Spleen (tissue), 11 donors: ENCODE results near the gene TEKTIP1. TPM values are rescaled to one million over a fixed set of nuclear protein-coding genes. Genes with fewer than 3 reads are reported as not detected.
A peak's percentile ranks its signal among the peaks of the same experiment; 100 is the strongest.

Experiments
- DNase-seq: peaks from one replicate; pipeline ENCODE4 v3.0.0-alpha.2; 2020
- H3K27ac ChIP-seq, 8 donors: fragments of 200-600 bp; sonication (generic) in 7 of 8; 1 replicate in 4 of 8; 2 replicates in 4 of 8; pipeline versions ENCODE4 v1.5.0 to v1.8.0; 2016 to 2021; ENCODE audit warnings: inconsistent platforms in 4 of 8, mild to moderate bottlenecking in 4 of 8, moderate library complexity in 1 of 8
- H3K27me3 ChIP-seq, 7 donors: fragments of 200-600 bp; sonication (generic) in 6 of 7; replicated peaks in 1 of 7; 1 replicate in 4 of 7; 2 replicates in 3 of 7; pipeline versions ENCODE4 v1.5.0 to v1.8.0; 2016 to 2021; ENCODE audit warnings: inconsistent platforms in 3 of 7, mild to moderate bottlenecking in 1 of 7
- H3K36me3 ChIP-seq, 6 donors: fragments of 200-600 bp; sonication (generic) in 5 of 6; 1 replicate in 4 of 6; 2 replicates in 2 of 6; pipeline versions ENCODE4 v1.5.0 to v1.8.0; 2016 to 2021; ENCODE audit warnings: inconsistent platforms in 2 of 6
- H3K4me1 ChIP-seq, 6 donors: fragments of 200-600 bp; sonication (generic) in 5 of 6; 1 replicate in 3 of 6; 2 replicates in 3 of 6; pipeline versions ENCODE4 v1.5.0 to v1.8.0; 2016 to 2021; ENCODE audit warnings: inconsistent platforms in 3 of 6
- H3K4me3 ChIP-seq, 8 donors: fragments of 200-600 bp; sonication (generic) in 7 of 8; 1 replicate in 4 of 8; 2 replicates in 4 of 8; pipeline versions ENCODE4 v1.5.0 to v1.8.0; 2016 to 2021; ENCODE audit warnings: inconsistent platforms in 4 of 8, mild to moderate bottlenecking in 4 of 8, moderate library complexity in 2 of 8
- H3K9me3 ChIP-seq, 8 donors: fragments of 200-600 bp; sonication (generic) in 7 of 8; 1 replicate in 4 of 8; 2 replicates in 4 of 8; pipeline versions ENCODE4 v1.5.0 to v1.8.0; 2016 to 2021; ENCODE audit warnings: inconsistent platforms in 4 of 8
- CTCF ChIP-seq, 11 experiments: fragments of 200-600 bp in 7 of 11; fragments of 450-650 bp in 4 of 11; sonication (generic) in 4 of 11; IDR thresholded peaks in 8 of 11; conservative IDR thresholded peaks in 3 of 11; 1 replicate in 7 of 11; 2 replicates in 4 of 11; pipeline versions ENCODE4 v1.4.0 to v1.8.0; 2016 to 2021; ENCODE audit warnings: antibody characterized with exemption in 11 of 11, inconsistent platforms in 4 of 11, mild to moderate bottlenecking in 1 of 11
- POLR2A ChIP-seq, 3 donors: fragments of 450-650 bp; IDR thresholded peaks; one replicate each; pipeline ENCODE4 v1.5.1; 2017; ENCODE audit warnings: antibody characterized with exemption in 3 of 3, mild to moderate bottlenecking in 1 of 3
- POLR2AphosphoS5 ChIP-seq, 3 donors: sonication (generic); formaldehyde crosslinking; IDR thresholded peaks; one replicate each; pipeline ENCODE4 v1.5.1; 2017; ENCODE audit warnings: antibody characterized with exemption in 3 of 3
- WGBS, 5 donors: extraction: QIAGEN DNeasy Blood & Tissue Kit in 3 of 5; methylation state at CpG; one replicate each; pipeline versions ENCODE4 v1.1.5 to v1.1.7; 2013 to 2018; 5-methylcytosine and 5-hydroxymethylcytosine counted together
- intact Hi-C: fragments of 100-400 bp; cut with DNase I; formaldehyde crosslinking; loops from one replicate; pipeline ENCODE4 v1.15.0; 2023; ENCODE audit warnings: low total_unique reads
- polyA plus RNA-seq, 3 donors: library from polyadenylated mRNA; stranded (reverse); fragments of 200-250 nt; gene quantifications; one replicate each; pipeline ENCODE4 v1.2.1, GENCODE V29; 2013
- total RNA-seq, 7 donors: library from RNA; depleted of rRNA in 3 of 7; stranded (reverse); fragments of >200 nt in 3 of 7; fragmentation: NEBNext Ultra II Directional in 4 of 7; extraction: Animal tissue kit (Norgen Biotek cat#: 25700) in 4 of 7; gene quantifications; one replicate each; pipeline versions ENCODE4 v1.1.0 to v1.2.1, GENCODE V29; 2016 to 2021
- donor health status: healthy with polysubstance abuse.
- donor health status: DM: no; HTN: no; CAD: no; lungs with moderate emphysema.
- donor health status: DM: no; HTN: no; CAD: no.
- donor health status: Bipolar disorder and iron deficiency.
- donor health status: healthy.
- donor health status: DM: no; HTN: no; CAD: no.
- donor health status: DM: yes; HTN: yes; CAD: no.

TEKTIP1 gene
- total and polyA plus RNA-seq, 10 donors: 1.2 to 7.4 (median 3.1) TPM; not detected in 1

DNA sequence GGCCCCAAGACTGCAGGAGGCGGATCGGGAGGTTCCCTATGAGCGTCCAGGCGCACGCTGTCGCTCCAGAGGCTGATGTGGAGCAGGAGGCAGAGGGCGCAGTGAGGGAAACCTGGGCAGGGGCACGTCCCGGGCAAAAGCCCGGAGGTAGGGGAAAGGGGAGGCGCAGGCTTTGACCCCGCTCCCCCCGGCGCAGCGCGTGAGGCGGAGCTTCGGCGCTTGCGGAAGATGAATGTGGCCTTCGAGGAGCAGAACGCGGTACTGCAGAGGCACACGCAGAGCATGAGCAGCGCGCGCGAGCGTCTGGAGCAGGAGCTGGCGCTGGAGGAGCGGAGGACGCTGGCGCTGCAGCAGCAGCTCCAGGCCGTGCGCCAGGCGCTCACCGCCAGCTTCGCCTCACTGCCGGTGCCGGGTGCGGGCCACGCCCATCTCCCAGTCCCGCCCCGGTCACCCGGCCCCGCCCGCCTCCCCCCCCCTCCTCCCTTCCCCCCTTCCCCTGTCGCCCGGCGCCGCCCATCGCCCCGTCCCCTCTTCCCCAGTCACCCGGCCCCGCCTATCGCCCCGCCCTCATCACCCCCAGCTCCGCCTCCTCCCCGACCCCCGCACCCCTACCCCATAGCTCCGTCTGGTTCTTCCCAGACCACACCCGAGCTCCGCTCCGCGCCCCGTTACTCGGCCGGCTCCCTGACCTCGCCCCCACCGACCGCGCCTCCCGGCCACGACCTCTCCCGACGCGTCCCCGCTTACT, 37.9 kb downstream of the TEKTIP1 start:
- TF ChIP-seq CTCF (IDR thresholded peaks at IDR 0.05 in 8 of 11, conservative IDR thresholded peaks at IDR 0.05 in 3 of 11) (no peak), POLR2AphosphoS5 (IDR thresholded peaks at IDR 0.05) (peak in 2 of 3 donors; percentile 48 to 57), POLR2A (IDR thresholded peaks at IDR 0.05) (no peak)
- 46 to 81% (median 70%) methylated on average over 42 to 78 of the region's 78 CpGs for WGBS, 5 donors
- Histone ChIP-seq H3K4me1 (peaks cover 0 to 39% (median 28%) of the 10 kb centered on the region in 6 donors), H3K36me3 (peaks cover 0 to 45% (median 4%) of the 10 kb centered on the region in 6 donors), H3K27ac (peak overlapping the region in 2 of 8 donors; percentile 27 to 42), H3K27me3 (no peaks in the 10 kb centered on the region), H3K4me3 (peak overlapping the region in 6 of 8 donors; percentile 10 to 60 (median 34)), H3K9me3 (no peaks in the 10 kb centered on the region)
- intact Hi-C loops: no loop called here
- DNase-seq: no peak

DNA sequence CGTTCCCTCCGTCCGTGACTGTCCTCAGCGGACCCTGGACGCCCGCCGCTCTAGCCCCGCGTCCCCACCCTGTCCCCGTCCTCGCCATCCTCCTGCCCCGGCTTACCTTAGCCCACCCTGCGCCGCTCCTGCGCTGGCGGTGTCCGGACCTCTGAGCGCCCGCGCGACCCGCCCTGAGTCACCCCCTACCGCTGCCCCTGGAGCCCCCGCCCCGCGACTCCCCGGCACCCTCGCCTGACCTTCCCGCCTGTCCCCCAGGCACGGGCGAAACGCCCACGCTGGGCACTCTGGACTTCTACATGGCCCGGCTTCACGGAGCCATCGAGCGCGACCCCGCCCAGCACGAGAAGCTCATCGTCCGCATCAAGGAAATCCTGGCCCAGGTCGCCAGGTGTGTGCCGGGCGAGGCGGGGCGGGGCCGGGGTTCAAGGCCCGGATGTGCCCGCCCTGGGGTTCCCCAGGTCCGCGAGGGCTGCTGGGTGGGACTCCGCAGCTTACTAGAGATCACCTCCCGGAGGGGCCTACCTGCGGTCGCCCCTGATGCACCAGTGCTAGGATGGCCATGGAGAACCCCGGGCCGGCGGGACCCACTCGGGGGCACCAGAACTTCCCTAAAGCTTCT, 38.9 kb downstream of the TEKTIP1 start:
- H3K4me3 ChIP-seq: no peak overlapping the region
- TF ChIP-seq POLR2AphosphoS5 (IDR thresholded peaks at IDR 0.05) (no peak), POLR2A (IDR thresholded peaks at IDR 0.05) (no peak), CTCF (IDR thresholded peaks at IDR 0.05 in 8 of 11, conservative IDR thresholded peaks at IDR 0.05 in 3 of 11) (no peak)
- H3K9me3 ChIP-seq: no peaks in the 10 kb centered on the region
- H3K4me1 ChIP-seq: peaks cover 0 to 33% (median 23%) of the 10 kb centered on the region in 6 donors
- no peaks in the 10 kb centered on the region for H3K27me3 ChIP-seq
- no peak for DNase-seq
- WGBS, 5 donors: 89 to 94% (median 91%) methylated on average over 45 to 60 of the region's 60 CpGs
- peaks cover 0 to 45% (median 4%) of the 10 kb centered on the region in 6 donors for H3K36me3 ChIP-seq
- no peak overlapping the region for H3K27ac ChIP-seq
- intact Hi-C loops: no loop called here

- Histone ChIP-seq H3K36me3 (peaks cover 0 to 45% (median 4%) of the 10 kb centered on the region in 6 donors), H3K27me3 (no peaks in the 10 kb centered on the region), H3K9me3 (no peaks in the 10 kb centered on the region), H3K4me3 (no peak overlapping the region), H3K27ac (no peak overlapping the region), H3K4me1 (peaks cover 0 to 30% (median 19%) of the 10 kb centered on the region in 6 donors)
- TF ChIP-seq CTCF (IDR thresholded peaks at IDR 0.05 in 8 of 11, conservative IDR thresholded peaks at IDR 0.05 in 3 of 11) (no peak), POLR2AphosphoS5 (IDR thresholded peaks at IDR 0.05) (no peak), POLR2A (IDR thresholded peaks at IDR 0.05) (no peak)
- no peak for DNase-seq
- WGBS, 5 donors: 80 to 92% (median 86%) methylated on average over 11 to 17 of the region's 17 CpGs
- intact Hi-C loops: no loop called here
These were observed 39.4 kb downstream of the TEKTIP1 start for GRCh38 chr19:3578390-3578789.
